OCI-LY7 (cell line): ENCODE data around the gene PDGFB. TPM values are rescaled to one million over a fixed set of nuclear protein-coding genes. Genes with fewer than 3 reads are reported as not detected.

Experiments
- BruUV-seq: library from RNA; stranded (reverse); fragments of 400-500 nt; replicated peaks from 2 replicates; lab custom pipeline; 2021; lab: Mats Ljungman, UMichigan
- CTCF ChIA-PET: fragments of 300-600 bp; sonication (Branson Sonifier 250); formaldehyde crosslinking; loops from one replicate; lab custom pipeline; 2022; ENCODE audit warnings: antibody characterized with exemption; ENCODE audit not compliant: unreplicated experiment; lab: Charles Lee
- POLR2A ChIA-PET: fragments of 300-600 bp; sonication (Branson Sonifier 250); formaldehyde crosslinking; loops from one replicate; lab custom pipeline; 2022; ENCODE audit warnings: antibody characterized with exemption; lab: Charles Lee
- DNase-seq: peaks from one replicate; pipeline ENCODE4 v3.0.0-alpha.2; 2015; ENCODE audit warnings: low spot score
- H2AFZ ChIP-seq: fragments of 200-600 bp; sonication (generic), shearing (Covaris generic); 2 replicates; pipeline ENCODE4 v1.6.1; 2014; ENCODE audit warnings: mild to moderate bottlenecking, antibody characterized with exemption, low read length, moderate library complexity
- H3K27ac ChIP-seq: fragments of 200-600 bp; sonication (generic); 2 replicates; pipeline ENCODE4 v1.5.1; 2014; ENCODE audit warnings: mixed run types, low read depth, mild to moderate bottlenecking, moderate library complexity, low read length, inconsistent platforms; ENCODE audit not compliant: poor library complexity, severe bottlenecking
- H3K36me3 ChIP-seq: fragments of 200-600 bp; sonication (generic); 2 replicates; pipeline ENCODE4 v1.6.1; 2014; ENCODE audit warnings: mild to moderate bottlenecking, antibody characterized with exemption, low read length, moderate library complexity, mixed read lengths; ENCODE audit not compliant: insufficient read depth
- H3K4me1 ChIP-seq: fragments of 200-600 bp; sonication (generic); 2 replicates; pipeline ENCODE4 v1.5.1; 2014; ENCODE audit warnings: mild to moderate bottlenecking, low read length; ENCODE audit not compliant: insufficient read depth, poor library complexity, severe bottlenecking
- H3K4me2 ChIP-seq: fragments of 200-600 bp; sonication (generic); 2 replicates; pipeline ENCODE4 v1.6.1; 2014; ENCODE audit warnings: mild to moderate bottlenecking, low read length
- H3K4me3 ChIP-seq: fragments of 200-600 bp; sonication (generic); 2 replicates; pipeline ENCODE4 v1.5.1; 2014; ENCODE audit warnings: mild to moderate bottlenecking, low read depth, low read length; ENCODE audit not compliant: poor library complexity, severe bottlenecking
- H3K79me2 ChIP-seq: fragments of 200-600 bp; sonication (generic); 2 replicates; pipeline ENCODE4 v1.6.1; 2016; ENCODE audit warnings: low read depth, mild to moderate bottlenecking, low read length, moderate library complexity, mixed read lengths; ENCODE audit not compliant: insufficient read depth
- H3K9me2 ChIP-seq: fragments of 200-600 bp; sonication (generic); 2 replicates; pipeline ENCODE4 v1.6.1; 2016; ENCODE audit warnings: mild to moderate bottlenecking, low read length, mixed read lengths; ENCODE audit not compliant: insufficient read depth
- H3K9me3 ChIP-seq: fragments of 200-600 bp; sonication (generic); 2 replicates; pipeline ENCODE4 v1.6.1; 2014; ENCODE audit warnings: mild to moderate bottlenecking, mixed run types, low read length, mixed read lengths
- H4K20me1 ChIP-seq: fragments of 200-600 bp; sonication (generic); 2 replicates; pipeline ENCODE4 v1.6.1; 2014; ENCODE audit warnings: mild to moderate bottlenecking, antibody characterized with exemption, low read length, moderate library complexity, mixed read lengths; ENCODE audit not compliant: insufficient read depth
- CTCF ChIP-seq: fragments of 200-600 bp; sonication (generic); conservative IDR thresholded peaks from 2 replicates; pipeline ENCODE4 v1.5.1; 2014; ENCODE audit warnings: mild to moderate bottlenecking, antibody characterized with exemption, low read length, moderate library complexity, mixed read lengths
- EZH2phosphoT487 ChIP-seq: fragments of 200-600 bp; sonication (generic); IDR thresholded peaks from 2 replicates; pipeline ENCODE4 v1.6.1; 2018; ENCODE audit warnings: low read depth, borderline replicate concordance, mild to moderate bottlenecking, mixed run types, antibody characterized with exemption, low read length, moderate library complexity, mixed read lengths
- intact Hi-C: fragments of 100-400 bp; cut with micrococcal nuclease; formaldehyde crosslinking; loops from one replicate; pipeline ENCODE4 v1.10.0; 2022; ENCODE audit not compliant: unreplicated experiment
- total RNA-seq, 2 experiments: library from RNA; depleted of rRNA in 1 of 2; stranded (reverse); fragments of >200 nt in 1 of 2; shearing (Covaris generic) in 1 of 2; gene quantifications; 2 replicates each; pipeline ENCODE4 v1.2.3, GENCODE V29; 2014 to 2022

PDGFB gene
- total RNA-seq, 2 experiments from 2014 or later: 0.27 TPM; not detected in 1

GRCh38 chr22:39194098-39194497, 50.7 kb downstream of the PDGFB start:
- no peak overlapping the region for H3K27ac ChIP-seq
- no peak for DNase-seq
- no peaks in the 10 kb centered on the region for H3K4me1 ChIP-seq
- ChIA-PET CTCF (no interaction called here), POLR2A (no interaction called here)
- BruUV-seq: no TSS peak
- TF ChIP-seq CTCF (no peak), EZH2phosphoT487 (no peak)
- no peak overlapping the region for H3K4me2 ChIP-seq
- intact Hi-C loops: no loop called here
- H3K9me3 ChIP-seq: peaks cover 20% of the 10 kb centered on the region
- H3K4me3 ChIP-seq: no peak overlapping the region
- H3K79me2 ChIP-seq: no peaks in the 10 kb centered on the region; the same call in 1 of the 2 replicates
- H4K20me1 ChIP-seq: no peaks in the 10 kb centered on the region
- no peak overlapping the region for H2AFZ ChIP-seq
- H3K36me3 ChIP-seq: no peaks in the 10 kb centered on the region
- no peaks in the 10 kb centered on the region for H3K9me2 ChIP-seq

GRCh38 chr22:39188809-39189208, 56.0 kb downstream of the PDGFB start:
- no peak overlapping the region for H3K27ac ChIP-seq
- H3K79me2 ChIP-seq: no peaks in the 10 kb centered on the region
- no peaks in the 10 kb centered on the region for H3K36me3 ChIP-seq
- H3K9me2 ChIP-seq: no peaks in the 10 kb centered on the region
- ChIA-PET CTCF (no interaction called here), POLR2A (interaction anchor here (0.7 kb wide), 1 partner anchor 17 kb away, joined by 4 read pairs; no protein-coding TSS in a partner anchor)
- no peak overlapping the region for H3K4me3 ChIP-seq
- no peak for DNase-seq
- no peak overlapping the region for H3K4me2 ChIP-seq
- H3K9me3 ChIP-seq: peaks cover 14% of the 10 kb centered on the region
- no peak overlapping the region for H2AFZ ChIP-seq
- no peaks in the 10 kb centered on the region for H3K4me1 ChIP-seq
- no TSS peak for BruUV-seq
- TF ChIP-seq EZH2phosphoT487 (no peak), CTCF (no peak)
- no peaks in the 10 kb centered on the region for H4K20me1 ChIP-seq
- intact Hi-C loops: no loop called here

GRCh38 chr22:39185601-39186012, 59.2 kb downstream of the PDGFB start:
- Histone ChIP-seq H3K27ac (no peak overlapping the region), H3K79me2 (no peaks in the 10 kb centered on the region), H4K20me1 (no peaks in the 10 kb centered on the region), H2AFZ (no peak overlapping the region), H3K9me3 (peaks cover 5% of the 10 kb centered on the region; the same call in 1 of the 2 replicates), H3K4me2 (no peak overlapping the region), H3K4me3 (no peak overlapping the region), H3K4me1 (no peaks in the 10 kb centered on the region), H3K36me3 (no peaks in the 10 kb centered on the region), H3K9me2 (no peaks in the 10 kb centered on the region)
- ChIA-PET POLR2A (no interaction called here), CTCF (interaction anchor here (0.6 kb wide), 1 partner anchor 16 kb away, joined by 3 read pairs; no protein-coding TSS in a partner anchor)
- DNase-seq: no peak
- no TSS peak for BruUV-seq
- TF ChIP-seq CTCF: no peak
- no peak for TF ChIP-seq EZH2phosphoT487
- intact Hi-C loops: no loop called here
